ENCODE measurements around the gene RNF220. TPM values are rescaled to one million over a fixed set of nuclear protein-coding genes. Genes with fewer than 3 reads are reported as not detected.

RNF220 gene
- total and polyA plus RNA-seq, 8 donors = 50.8 to 108 (median 91.3) TPM

DNA sequence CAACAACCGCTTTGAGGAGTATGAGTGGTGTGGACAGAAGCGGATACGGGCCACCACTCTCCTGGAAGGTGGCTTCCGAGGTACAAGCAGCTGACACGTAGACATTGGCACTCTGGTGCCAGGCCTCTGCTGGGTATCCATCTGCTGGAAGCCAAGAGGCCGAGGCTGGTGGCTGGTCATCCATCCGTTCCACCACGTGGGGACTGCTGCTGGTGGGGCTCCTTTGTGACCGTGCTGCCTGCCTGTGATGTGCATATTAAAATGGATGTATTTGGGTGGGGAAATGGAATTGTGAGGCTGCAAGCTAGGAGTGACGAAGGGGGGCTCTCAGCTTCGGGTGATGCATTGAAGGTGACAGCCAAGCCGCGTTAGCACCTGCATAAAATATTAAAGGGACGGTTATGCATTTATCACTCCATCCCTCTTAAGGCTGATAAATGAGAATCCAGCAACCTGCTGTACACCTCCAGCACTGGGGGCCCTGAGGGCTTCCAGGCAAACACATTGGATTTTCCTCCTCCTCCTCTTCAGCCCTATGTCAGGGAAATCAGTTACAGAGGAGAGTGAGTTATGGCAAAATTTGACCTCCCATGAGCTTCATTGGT lies 231.1 kb downstream of the RNF220 start:
- intact Hi-C loops (cut with DNase I) = no loop called here
- Histone ChIP-seq H3K36me3 (peaks cover 0 to 81% of the 10 kb centered on the region in 2 donors), H3K27ac (no peak overlapping the region), H3K9me3 (no peaks in the 10 kb centered on the region), H3K27me3 (no peaks in the 10 kb centered on the region), H3K4me3 (no peak overlapping the region), H3K4me1 (peaks cover 0 to 30% of the 10 kb centered on the region in 2 donors)
- DNase-seq (no peak), ATAC-seq (no peak)
- TF ChIP-seq, protein P1, sequence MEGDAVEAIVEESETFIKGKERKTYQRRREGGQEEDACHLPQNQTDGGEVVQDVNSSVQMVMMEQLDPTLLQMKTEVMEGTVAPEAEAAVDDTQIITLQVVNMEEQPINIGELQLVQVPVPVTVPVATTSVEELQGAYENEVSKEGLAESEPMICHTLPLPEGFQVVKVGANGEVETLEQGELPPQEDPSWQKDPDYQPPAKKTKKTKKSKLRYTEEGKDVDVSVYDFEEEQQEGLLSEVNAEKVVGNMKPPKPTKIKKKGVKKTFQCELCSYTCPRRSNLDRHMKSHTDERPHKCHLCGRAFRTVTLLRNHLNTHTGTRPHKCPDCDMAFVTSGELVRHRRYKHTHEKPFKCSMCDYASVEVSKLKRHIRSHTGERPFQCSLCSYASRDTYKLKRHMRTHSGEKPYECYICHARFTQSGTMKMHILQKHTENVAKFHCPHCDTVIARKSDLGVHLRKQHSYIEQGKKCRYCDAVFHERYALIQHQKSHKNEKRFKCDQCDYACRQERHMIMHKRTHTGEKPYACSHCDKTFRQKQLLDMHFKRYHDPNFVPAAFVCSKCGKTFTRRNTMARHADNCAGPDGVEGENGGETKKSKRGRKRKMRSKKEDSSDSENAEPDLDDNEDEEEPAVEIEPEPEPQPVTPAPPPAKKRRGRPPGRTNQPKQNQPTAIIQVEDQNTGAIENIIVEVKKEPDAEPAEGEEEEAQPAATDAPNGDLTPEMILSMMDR (IDR thresholded peaks at IDR 0.05) = no peak

DNA sequence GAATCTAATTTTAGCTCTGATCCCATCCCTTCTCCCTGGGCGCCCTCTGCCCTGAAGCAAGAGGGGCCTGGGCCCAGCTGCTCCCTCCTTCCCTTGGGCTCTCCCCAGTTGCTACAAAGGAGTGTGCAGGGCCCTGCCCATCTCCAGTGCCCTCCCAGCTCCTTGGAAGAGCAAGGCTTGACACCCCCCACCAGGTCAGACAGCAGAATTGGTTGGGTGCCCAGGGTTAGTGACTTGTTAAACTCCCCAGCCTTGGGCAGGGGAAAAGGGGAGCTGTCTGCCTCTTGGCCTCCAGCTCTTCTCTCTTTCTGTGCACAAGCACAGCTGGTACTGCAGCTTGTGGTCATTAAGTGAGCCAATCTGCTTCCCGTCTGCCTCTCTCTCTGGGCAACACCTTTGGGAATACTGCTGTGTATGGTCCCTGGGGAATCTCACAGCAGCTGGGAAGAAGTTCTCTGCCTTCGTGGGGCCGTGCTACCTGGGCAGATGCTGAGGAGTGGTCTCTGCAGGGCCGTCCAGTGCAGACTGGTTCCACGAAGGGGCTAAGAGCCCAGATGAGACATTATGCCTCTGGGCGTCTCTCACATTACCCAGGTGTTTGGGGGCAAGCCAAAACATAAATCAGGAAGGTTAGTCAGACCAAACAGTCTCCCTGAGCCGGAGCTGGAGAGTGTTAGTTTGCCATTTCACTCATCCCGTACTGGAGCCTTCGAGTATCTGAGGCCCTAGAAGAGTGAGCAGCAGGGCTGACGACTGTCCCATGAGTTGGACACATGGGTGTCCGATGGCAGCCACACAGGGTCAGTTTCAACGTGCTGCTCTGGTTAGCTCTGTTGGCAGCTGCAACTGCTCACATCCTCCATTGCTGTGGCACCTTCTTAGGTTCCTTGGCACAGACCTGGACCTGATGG lies 231.9 kb downstream of the RNF220 start:
- H3K9me3 ChIP-seq = no peaks in the 10 kb centered on the region
- no peak overlapping the region for H3K4me3 ChIP-seq
- H3K27ac ChIP-seq = no peak overlapping the region
- TF ChIP-seq, protein P1 (IDR thresholded peaks at IDR 0.05) = no peak
- peaks cover 0 to 26% of the 10 kb centered on the region in 2 donors for H3K4me1 ChIP-seq
- H3K36me3 ChIP-seq = peaks cover 0 to 88% of the 10 kb centered on the region in 2 donors
- H3K27me3 ChIP-seq = no peaks in the 10 kb centered on the region
- intact Hi-C loops (cut with DNase I) = no loop called here
- DNase-seq (no peak), ATAC-seq (no peak)

DNA sequence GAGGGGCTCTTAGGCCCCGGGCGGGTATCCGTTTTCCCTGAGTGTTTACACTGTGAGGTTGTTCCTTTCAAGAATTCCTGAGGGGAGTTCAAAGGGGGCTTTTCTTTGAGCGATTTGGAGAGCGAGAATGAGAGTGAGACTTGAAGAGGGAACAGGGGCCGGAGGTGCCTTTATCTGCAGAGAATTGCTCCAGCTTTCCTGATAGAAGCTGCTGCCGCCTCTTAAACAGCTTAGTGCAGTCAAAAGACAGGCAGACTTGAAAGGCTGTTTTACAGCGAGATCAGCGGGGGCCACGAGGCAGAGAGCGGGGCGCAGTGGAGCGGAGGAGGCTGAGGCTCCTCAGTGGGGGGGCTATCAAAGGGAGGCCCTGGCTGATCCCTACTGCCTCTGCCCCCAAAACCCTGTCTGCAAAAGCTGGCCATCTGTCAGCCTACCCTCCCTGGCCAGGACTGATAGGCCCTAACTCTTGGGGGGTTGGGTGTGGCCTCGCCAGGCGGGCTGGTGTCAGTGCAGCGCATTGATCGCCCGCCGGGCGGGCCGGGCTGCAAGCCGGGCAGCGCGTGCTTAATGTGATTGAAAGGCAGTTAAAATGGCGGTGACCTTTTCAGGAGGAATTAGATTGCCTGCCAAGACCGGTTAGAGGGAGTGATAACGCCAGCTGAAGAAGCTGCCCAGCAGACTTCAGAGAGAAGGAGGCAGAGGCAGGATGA lies 232.8 kb downstream of the RNF220 start:
- Histone ChIP-seq H3K9me3 (no peaks in the 10 kb centered on the region), H3K4me3 (no peak overlapping the region), H3K27ac (no peak overlapping the region), H3K36me3 (peaks cover 0 to 97% of the 10 kb centered on the region in 2 donors), H3K4me1 (peaks cover 0 to 21% of the 10 kb centered on the region in 2 donors), H3K27me3 (no peaks in the 10 kb centered on the region)
- intact Hi-C loops (cut with DNase I) = no loop called here
- ATAC-seq (no peak), DNase-seq (peak in 1 of 4 donors; percentile 67)
- TF ChIP-seq, protein P1 (IDR thresholded peaks at IDR 0.05) = no peak

DNA sequence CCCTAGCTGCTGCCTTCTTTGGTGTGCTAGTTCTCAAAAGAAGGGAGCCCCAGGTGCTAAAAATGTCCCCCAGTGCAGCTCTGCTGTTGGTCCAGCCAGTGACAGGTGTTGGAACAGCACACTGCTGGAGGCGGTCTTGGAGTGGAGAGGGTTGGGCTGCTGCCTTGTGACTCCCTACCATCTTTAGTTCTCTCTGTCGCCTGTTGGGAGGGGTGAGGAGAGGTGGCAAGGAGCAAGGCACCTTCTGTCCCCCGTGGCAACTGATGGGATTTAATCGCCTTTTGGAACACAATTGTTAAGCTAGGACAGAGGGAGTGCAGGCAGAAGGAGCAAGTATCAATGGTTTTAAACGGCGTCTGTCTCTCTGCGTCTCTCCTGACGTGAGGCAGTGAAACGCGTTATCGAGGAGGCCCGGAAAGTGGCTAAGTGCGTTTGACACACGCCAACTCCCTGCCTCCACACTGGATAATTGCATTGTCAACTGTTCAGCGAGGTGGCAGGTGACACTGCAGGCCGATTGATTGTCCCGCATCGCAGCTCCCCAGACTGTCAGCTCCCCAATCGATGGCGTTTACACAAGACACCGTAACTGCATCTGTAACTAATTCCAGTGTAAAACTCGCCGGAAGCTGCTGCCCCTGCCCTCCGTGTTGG lies 235.3 kb downstream of the RNF220 start:
- Histone ChIP-seq H3K27ac (no peak overlapping the region), H3K27me3 (no peaks in the 10 kb centered on the region), H3K4me1 (no peaks in the 10 kb centered on the region), H3K36me3 (peaks cover 0 to 100% of the 10 kb centered on the region in 2 donors), H3K9me3 (no peaks in the 10 kb centered on the region), H3K4me3 (no peak overlapping the region)
- no peak for DNase-seq
- no peak for ATAC-seq
- intact Hi-C loops (cut with DNase I) = no loop called here
- TF ChIP-seq, protein P1 (IDR thresholded peaks at IDR 0.05) = no peak
